Skeletal muscle tissue (tissue), 5 donors: ENCODE data around the gene SH3D19. TPM values are rescaled to one million over a fixed set of nuclear protein-coding genes. Genes with fewer than 3 reads are reported as not detected.

Source experiments
- H3K27ac ChIP-seq: one replicate; pipeline ENCODE4 v1.7.0; 2013; ENCODE audit warnings: mild to moderate bottlenecking, low read depth, low read length, inconsistent platforms
- H3K27me3 ChIP-seq, 3 donors: one replicate each; pipeline ENCODE4 v1.7.0; 2013; ENCODE audit warnings: low read length in 3 of 3; ENCODE audit not compliant: control insufficient read depth in 3 of 3, insufficient read depth in 3 of 3
- H3K36me3 ChIP-seq, 3 donors: one replicate each; pipeline ENCODE4 v1.7.0; 2013; ENCODE audit warnings: low read length in 3 of 3; ENCODE audit not compliant: control insufficient read depth in 3 of 3, insufficient read depth in 3 of 3
- H3K4me1 ChIP-seq, 3 donors: one replicate each; pipeline ENCODE4 v1.7.0; 2013; ENCODE audit warnings: low read length in 3 of 3, mild to moderate bottlenecking in 3 of 3; ENCODE audit not compliant: control insufficient read depth in 3 of 3, insufficient read depth in 3 of 3
- H3K4me3 ChIP-seq, 3 donors: one replicate each; pipeline ENCODE4 v1.7.0; 2013; ENCODE audit warnings: low read length in 3 of 3
- H3K9ac ChIP-seq, 3 donors: one replicate each; pipeline ENCODE4 v1.7.0; 2013; ENCODE audit warnings: low read length in 3 of 3, mild to moderate bottlenecking in 3 of 3, moderate library complexity in 2 of 3, low read depth in 1 of 3
- H3K9me3 ChIP-seq, 3 donors: one replicate each; pipeline ENCODE4 v1.7.0; 2013; ENCODE audit warnings: low read length in 3 of 3; ENCODE audit not compliant: control insufficient read depth in 3 of 3
- small RNA-seq: library from RNA; depleted of rRNA; stranded (forward); fragments of <200 nt; gene quantifications from one replicate; pipeline ENCODE3, GENCODE V24; 2014
- total RNA-seq: library from RNA; depleted of rRNA; stranded (reverse); fragments of >200 nt; gene quantifications from one replicate; pipeline ENCODE4 v1.2.3, GENCODE V29; 2014
- donor health status: Osteomylitis.

Gene SH3D19
- total RNA-seq, 1 donor from 2014 or later = 20.4 TPM

DNA sequence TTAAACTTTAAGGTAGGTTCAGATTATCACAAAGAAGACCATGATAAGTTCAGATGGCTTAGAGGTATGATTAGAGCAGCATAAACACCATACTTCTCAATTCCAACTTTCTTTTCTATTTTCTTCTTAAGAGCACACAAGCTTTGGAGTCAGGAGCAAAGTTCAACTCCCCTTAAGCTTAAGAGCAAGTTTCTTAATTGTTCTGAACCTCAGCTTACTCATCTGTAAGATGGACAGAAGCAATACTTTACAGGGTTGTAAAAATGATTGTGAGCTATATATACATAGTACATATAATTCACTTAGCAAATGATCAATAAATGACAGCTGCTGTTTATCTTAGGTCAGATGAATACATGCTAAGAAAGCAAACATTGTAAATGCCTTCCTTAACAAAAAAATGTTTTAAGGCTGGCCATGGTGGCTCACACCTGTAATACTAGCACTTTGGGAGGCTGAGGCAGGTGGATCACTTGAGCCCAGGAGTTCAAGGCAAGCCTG is 250.9 kb downstream of the SH3D19 start:
- no peak overlapping the region for H3K27ac ChIP-seq
- no peaks in the 10 kb centered on the region for H3K36me3 ChIP-seq
- H3K4me1 ChIP-seq = no peaks in the 10 kb centered on the region
- no peak overlapping the region for H3K4me3 ChIP-seq
- H3K9ac ChIP-seq = no peak overlapping the region
- no peaks in the 10 kb centered on the region for H3K27me3 ChIP-seq
- H3K9me3 ChIP-seq = no peaks in the 10 kb centered on the region

Small RNA genes within 50 kb of the gene (small RNA-seq; reads per million reads assigned to genes)
- gene AC104819.2 = not detected
- gene RNU6-1282P = not detected
- gene SNORD73A = not detected
- gene SNORD73B = 0.67 reads per million, percentile 70 among the genes with 10 or more reads in this experiment

Other genes starting within 250 kb of the SH3D19 start
- 5,357 TPM for gene RPS3A, start 226.0 kb downstream of the SH3D19 start, total RNA-seq
- not detected for gene PRSS48, start 48.4 kb downstream of the SH3D19 start, total RNA-seq
- gene FHIP1A, start 83.6 kb upstream of the SH3D19 start, total RNA-seq = 15.1 TPM